Neural cell (in vitro differentiated cells): ENCODE measurements around the gene YWHAE. TPM values are rescaled to one million over a fixed set of nuclear protein-coding genes. Genes with fewer than 3 reads are reported as not detected.

Experiments used
- H2AFZ ChIP-seq: fragments of 200-600, 300-800 bp; sonication (generic), shearing (Covaris generic); 2 replicates; pipeline ENCODE4 v1.6.0; 2014; ENCODE audit warnings: low read depth, mild to moderate bottlenecking, antibody characterized with exemption, low read length, moderate library complexity
- H3F3A ChIP-seq: fragments of 200-600 bp; shearing (Covaris generic); 2 replicates; pipeline ENCODE4 v1.6.1; 2016; ENCODE audit warnings: mild to moderate bottlenecking, moderate library complexity, mixed read lengths, antibody characterized with exemption, low read length; ENCODE audit not compliant: insufficient read depth, poor library complexity, severe bottlenecking
- H3K27ac ChIP-seq: fragments of 200-600, 300-800 bp; sonication (generic), shearing (Covaris generic); 2 replicates; pipeline ENCODE4 v1.5.1; 2014; ENCODE audit warnings: mild to moderate bottlenecking, low read length, moderate library complexity
- H3K27me3 ChIP-seq: fragments of 300-800, 200-600 bp; sonication (generic), shearing (Covaris generic); 2 replicates; pipeline ENCODE4 v1.6.0; 2014; ENCODE audit warnings: mild to moderate bottlenecking, low read depth, low read length, moderate library complexity; ENCODE audit not compliant: insufficient read depth
- H3K36me3 ChIP-seq: fragments of 300-800, 200-600 bp; sonication (generic), shearing (Covaris generic); 2 replicates; pipeline ENCODE4 v1.5.1; 2014; ENCODE audit warnings: mild to moderate bottlenecking, antibody characterized with exemption, low read length, moderate library complexity; ENCODE audit not compliant: insufficient read depth
- H3K4me2 ChIP-seq: fragments of 300-800, 200-600 bp; sonication (generic), shearing (Covaris generic); 2 replicates; pipeline ENCODE4 v1.6.0; 2014; ENCODE audit warnings: mild to moderate bottlenecking, low read length
- H3K4me3 ChIP-seq: fragments of 300-800, 200-600 bp; sonication (generic), shearing (Covaris generic); 2 replicates; pipeline ENCODE4 v1.5.1; 2014; ENCODE audit warnings: mild to moderate bottlenecking, low read length, moderate library complexity
- H3K79me2 ChIP-seq: fragments of 200-600 bp; shearing (Covaris generic); replicated peaks from 2 replicates; pipeline ENCODE4 v1.6.0; 2014; ENCODE audit warnings: mild to moderate bottlenecking, low read length, moderate library complexity; ENCODE audit not compliant: insufficient read depth
- H3K9ac ChIP-seq: fragments of 300-800, 200-600 bp; sonication (generic), shearing (Covaris generic); 2 replicates; pipeline ENCODE4 v1.6.1; 2016; ENCODE audit warnings: mild to moderate bottlenecking, low read length, mixed read lengths
- H3K9me2 ChIP-seq: fragments of 200-600 bp; shearing (Covaris generic); 2 replicates; pipeline ENCODE4 v1.6.1; 2016; ENCODE audit warnings: mild to moderate bottlenecking, low read length, mixed read lengths; ENCODE audit not compliant: insufficient read depth
- H3K9me3 ChIP-seq: fragments of 200-600, 300-800 bp; sonication (generic), shearing (Covaris generic); 2 replicates; pipeline ENCODE4 v1.6.1; 2016; ENCODE audit warnings: mild to moderate bottlenecking, mixed run types, low read length, moderate library complexity, mixed read lengths
- H4K20me1 ChIP-seq: fragments of 200-600 bp; shearing (Covaris generic); 2 replicates; pipeline ENCODE4 v1.6.1; 2016; ENCODE audit warnings: mild to moderate bottlenecking, mixed run types; ENCODE audit not compliant: insufficient read depth
- CTCF ChIP-seq: fragments of 450-650 bp; IDR thresholded peaks from 2 replicates; pipeline ENCODE4 v1.5.1; 2014; ENCODE audit warnings: antibody characterized with exemption, mild to moderate bottlenecking, moderate library complexity; ENCODE audit not compliant: poor library complexity, severe bottlenecking
- EP300 ChIP-seq: fragments of 450-650 bp; conservative IDR thresholded peaks from 2 replicates; pipeline ENCODE4 v1.6.1; 2014; ENCODE audit warnings: antibody characterized with exemption, mild to moderate bottlenecking, moderate library complexity; ENCODE audit not compliant: poor library complexity, severe bottlenecking
- EZH2 ChIP-seq: fragments of 200-600, 300-800 bp; shearing (Covaris generic), sonication (generic); IDR thresholded peaks from 2 replicates; pipeline ENCODE4 v1.6.1; 2014; ENCODE audit warnings: antibody characterized with exemption, low read length, borderline replicate concordance, mild to moderate bottlenecking; ENCODE audit not compliant: insufficient read depth, poor library complexity, severe bottlenecking
- MXI1 ChIP-seq: fragments of 450-650 bp; conservative IDR thresholded peaks from 2 replicates; pipeline ENCODE4 v1.6.1; 2014; ENCODE audit warnings: antibody characterized with exemption, mild to moderate bottlenecking; ENCODE audit not compliant: poor library complexity, severe bottlenecking
- POLR2AphosphoS5 ChIP-seq: IDR thresholded peaks from 2 replicates; pipeline ENCODE4 v1.6.1; 2012
- RAD21 ChIP-seq: fragments of 450-650 bp; conservative IDR thresholded peaks from 2 replicates; pipeline ENCODE4 v1.6.1; 2014; ENCODE audit warnings: antibody characterized with exemption, mild to moderate bottlenecking, moderate library complexity
- REST ChIP-seq: IDR thresholded peaks from 2 replicates; pipeline ENCODE4 v1.6.1; 2012; ENCODE audit warnings: borderline replicate concordance
- SMC3 ChIP-seq: fragments of 450-650 bp; conservative IDR thresholded peaks from 2 replicates; pipeline ENCODE4 v1.6.1; 2014; ENCODE audit warnings: antibody characterized with exemption, mild to moderate bottlenecking, moderate library complexity; ENCODE audit not compliant: poor library complexity
- TAF1 ChIP-seq: IDR thresholded peaks from 2 replicates; pipeline ENCODE4 v1.6.1; 2012; ENCODE audit warnings: low read depth
- polyA plus RNA-seq: library from polyadenylated mRNA; depleted of rRNA; stranded (reverse); fragments of >200 nt; gene quantifications from 2 replicates; pipeline ENCODE4 v1.2.3, GENCODE V29; 2014

YWHAE gene
- polyA plus RNA-seq, 1 donor from 2014 or later, result 594 TPM

GRCh38 chr17:1391577-1391976, 8.4 kb downstream of the YWHAE start:
- TF ChIP-seq SMC3, result no peak
- TF ChIP-seq MXI1, result no peak
- no peak for TF ChIP-seq TAF1
- TF ChIP-seq EP300, result no peak
- TF ChIP-seq EZH2, result no peak
- no peak for TF ChIP-seq POLR2AphosphoS5
- TF ChIP-seq RAD21, result no peak
- TF ChIP-seq REST, result no peak
- TF ChIP-seq CTCF, result no peak
- Histone ChIP-seq H3K27ac (no peak overlapping the region), H3K36me3 (no peaks in the 10 kb centered on the region), H4K20me1 (peaks cover 70% of the 10 kb centered on the region), H3K79me2 (peaks cover 96% of the 10 kb centered on the region), H3K4me3 (no peak overlapping the region), H2AFZ (no peak overlapping the region), H3K4me2 (no peak overlapping the region), H3K9me2 (no peaks in the 10 kb centered on the region), H3F3A (no peaks in the 10 kb centered on the region), H3K9ac (no peak overlapping the region), H3K9me3 (no peaks in the 10 kb centered on the region), H3K27me3 (no peaks in the 10 kb centered on the region)

- no peaks in the 10 kb centered on the region for H3K36me3 ChIP-seq
- TF ChIP-seq RAD21, result no peak
- TF ChIP-seq CTCF, result no peak
- TF ChIP-seq REST, result no peak
- TF ChIP-seq SMC3, result no peak
- TF ChIP-seq EP300, result no peak
- TF ChIP-seq POLR2AphosphoS5, result no peak
- no peak for TF ChIP-seq EZH2
- TF ChIP-seq TAF1, result no peak
- TF ChIP-seq MXI1, result no peak
- H3F3A ChIP-seq, result no peaks in the 10 kb centered on the region
- H3K9me2 ChIP-seq, result no peaks in the 10 kb centered on the region
- no peak overlapping the region for H3K4me3 ChIP-seq
- no peaks in the 10 kb centered on the region for H3K27me3 ChIP-seq
- H4K20me1 ChIP-seq, result peaks cover 78% of the 10 kb centered on the region
- H3K9me3 ChIP-seq, result no peaks in the 10 kb centered on the region
- no peak overlapping the region for H3K4me2 ChIP-seq
- H2AFZ ChIP-seq, result no peak overlapping the region
- H3K9ac ChIP-seq, result no peak overlapping the region
- no peak overlapping the region for H3K27ac ChIP-seq
- peaks cover 96% of the 10 kb centered on the region for H3K79me2 ChIP-seq
These were observed 9.3 kb downstream of the YWHAE start for GRCh38 chr17:1390432-1391367.
